ENCODE data around the gene WSCD1. TPM values are rescaled to one million over a fixed set of nuclear protein-coding genes. Genes with fewer than 3 reads are reported as not detected.

Gene WSCD1
- total RNA-seq, 1 experiment from 2014 or later = 0.28 TPM

GRCh38 chr17:6028294-6028693 lies 41.9 kb upstream of the WSCD1 start:
- TF ChIP-seq CTCF (conservative IDR thresholded peaks at IDR 0.05; ENCODE audit: low read depth, low read length) (no peak), EZH2 (IDR thresholded peaks at IDR 0.05; ENCODE audit: borderline replicate concordance, low read depth, low read length, poor library complexity, severe bottlenecking) (no peak)
- POLR2A ChIA-PET (ENCODE audit: low non-redundant PET) = interaction anchor here (0.5 kb wide), 1 partner anchor 99 kb away, joined by 3 read pairs; no protein-coding TSS in a partner anchor
- DNase-seq (ENCODE audit: low spot score) = no peak

GRCh38 chr17:6035801-6036394 lies 34.3 kb upstream of the WSCD1 start:
- intact Hi-C loops (cut with micrococcal nuclease; ENCODE audit: unreplicated experiment) = loop anchor here (10.0 kb wide), 1 partner anchor 151 kb away; no protein-coding TSS in a partner anchor
- DNase-seq (ENCODE audit: low spot score) = no peak
- Histone ChIP-seq H3K4me1 (ENCODE audit: insufficient read depth, low read length, poor library complexity, severe bottlenecking) (no peaks in the 10 kb centered on the region), H3K27ac (ENCODE audit: low read depth, low read length, poor library complexity, severe bottlenecking) (no peak overlapping the region), H3K4me3 (ENCODE audit: low read depth, low read length, poor library complexity, severe bottlenecking) (no peak overlapping the region), H3K27me3 (replicated peaks; ENCODE audit: insufficient read depth, low read depth, low read length, poor library complexity) (peaks cover 38% of the 10 kb centered on the region), H3K36me3 (ENCODE audit: insufficient read depth, low read length, poor library complexity, severe bottlenecking) (no peaks in the 10 kb centered on the region), H3K9me3 (ENCODE audit: low read depth, low read length, poor library complexity, severe bottlenecking) (no peaks in the 10 kb centered on the region)
- ChIA-PET POLR2A (ENCODE audit: low non-redundant PET) (no interaction called here), CTCF (no interaction called here)
- TF ChIP-seq EZH2 (IDR thresholded peaks at IDR 0.05; ENCODE audit: borderline replicate concordance, low read depth, low read length, poor library complexity, severe bottlenecking) (no peak), CTCF (conservative IDR thresholded peaks at IDR 0.05; ENCODE audit: low read depth, low read length) (no peak)
- no TSS peak for BruUV-seq (replicated peaks)

More at GRCh38 chr17:6028294-6028693, 41.9 kb upstream of the WSCD1 start:
- no peak overlapping the region for H3K4me3 ChIP-seq (ENCODE audit: low read depth, low read length, poor library complexity, severe bottlenecking)
- BruUV-seq (replicated peaks) = no TSS peak
- H3K27ac ChIP-seq (ENCODE audit: low read depth, low read length, poor library complexity, severe bottlenecking) = no peak overlapping the region
- CTCF ChIA-PET = no interaction called here
- no peaks in the 10 kb centered on the region for H3K36me3 ChIP-seq (ENCODE audit: insufficient read depth, low read length, poor library complexity, severe bottlenecking)
- intact Hi-C loops (cut with micrococcal nuclease; ENCODE audit: unreplicated experiment) = no loop called here
- H3K4me1 ChIP-seq (ENCODE audit: insufficient read depth, low read length, poor library complexity, severe bottlenecking) = no peaks in the 10 kb centered on the region
- no peaks in the 10 kb centered on the region for H3K9me3 ChIP-seq (ENCODE audit: low read depth, low read length, poor library complexity, severe bottlenecking)
- peaks cover 79% of the 10 kb centered on the region for H3K27me3 ChIP-seq (replicated peaks; ENCODE audit: insufficient read depth, low read depth, low read length, poor library complexity)

- H3K27ac ChIP-seq (ENCODE audit: low read depth, low read length, poor library complexity, severe bottlenecking) = no peak overlapping the region
Observed at GRCh38 chr17:6040504-6040903, 29.7 kb upstream of the WSCD1 start.

More at GRCh38 chr17:6040504-6040903, 29.7 kb upstream of the WSCD1 start:
- ChIA-PET POLR2A (ENCODE audit: low non-redundant PET) (no interaction called here), CTCF (interaction anchor here (0.7 kb wide), 1 partner anchor 24 kb away, joined by 5 read pairs; no protein-coding TSS in a partner anchor)
- DNase-seq (ENCODE audit: low spot score) = no peak
- intact Hi-C loops (cut with micrococcal nuclease; ENCODE audit: unreplicated experiment) = no loop called here
- no peaks in the 10 kb centered on the region for H3K4me1 ChIP-seq (ENCODE audit: insufficient read depth, low read length, poor library complexity, severe bottlenecking)
- no TSS peak for BruUV-seq (replicated peaks)
- H3K27me3 ChIP-seq (replicated peaks; ENCODE audit: insufficient read depth, low read depth, low read length, poor library complexity) = peaks cover 31% of the 10 kb centered on the region
- TF ChIP-seq CTCF (conservative IDR thresholded peaks at IDR 0.05; ENCODE audit: low read depth, low read length) = no peak
- TF ChIP-seq EZH2 (IDR thresholded peaks at IDR 0.05; ENCODE audit: borderline replicate concordance, low read depth, low read length, poor library complexity, severe bottlenecking) = no peak
- no peaks in the 10 kb centered on the region for H3K36me3 ChIP-seq (ENCODE audit: insufficient read depth, low read length, poor library complexity, severe bottlenecking)
- no peak overlapping the region for H3K4me3 ChIP-seq (ENCODE audit: low read depth, low read length, poor library complexity, severe bottlenecking)
- H3K9me3 ChIP-seq (ENCODE audit: low read depth, low read length, poor library complexity, severe bottlenecking) = no peaks in the 10 kb centered on the region
